Stimulated activated naive CD8-positive, alpha-beta T cell treated with anti-CD3 and anti-CD28 coated beads, Interleukin-15, Interleukin-2, amounts not matched to agents 100 ng/mL and 50 ng/mL, for 24 hours (primary cell): Measurements from ENCODE around the gene KLF17.
"Not testable (repeated sequence)": the region's sequence is repeated elsewhere in the genome, so short reads cannot be mapped to it uniquely, and the experiment has no call there.

Experiments used
- H3K27ac Mint-ChIP-seq: one replicate; pipeline ENCODE4 v1.8.0; 2021; ENCODE audit warnings: mild to moderate bottlenecking, mixed read lengths
- H3K27me3 Mint-ChIP-seq: one replicate; pipeline ENCODE4 v1.8.0; 2021; ENCODE audit warnings: mixed read lengths
- H3K36me3 Mint-ChIP-seq: one replicate; pipeline ENCODE4 v1.8.0; 2021; ENCODE audit warnings: low read depth, mixed read lengths
- H3K4me1 Mint-ChIP-seq: one replicate; pipeline ENCODE4 v1.8.0; 2021; ENCODE audit warnings: low read depth, mixed read lengths
- H3K4me3 Mint-ChIP-seq: one replicate; pipeline ENCODE4 v1.8.0; 2021; ENCODE audit warnings: mild to moderate bottlenecking, mixed read lengths
- H3K9me3 Mint-ChIP-seq: one replicate; pipeline ENCODE4 v1.8.0; 2021; ENCODE audit warnings: mixed read lengths

The KLF17 gene

GRCh38 chr1:44094047-44094446 lies 24.6 kb upstream of the KLF17 start:
- Mint-ChIP-seq H3K4me3 (no peak overlapping the region), H3K27ac (no peak overlapping the region), H3K27me3 (peaks cover 22% of the 10 kb centered on the region), H3K9me3 (no peaks in the 10 kb centered on the region), H3K4me1 (no peaks in the 10 kb centered on the region), H3K36me3 (no peaks in the 10 kb centered on the region)

GRCh38 chr1:44100183-44100868 lies 18.3 kb upstream of the KLF17 start:
- Mint-ChIP-seq H3K4me3 (no peak overlapping the region), H3K27me3 (peaks cover 4% of the 10 kb centered on the region), H3K4me1 (no peaks in the 10 kb centered on the region), H3K9me3 (no peaks in the 10 kb centered on the region), H3K27ac (no peak overlapping the region), H3K36me3 (no peaks in the 10 kb centered on the region)

- Mint-ChIP-seq H3K27ac (no peak overlapping the region), H3K4me1 (no peaks in the 10 kb centered on the region), H3K4me3 (no peak overlapping the region), H3K9me3 (no peaks in the 10 kb centered on the region), H3K36me3 (no peaks in the 10 kb centered on the region), H3K27me3 (peaks cover 11% of the 10 kb centered on the region)
These were observed 17.3 kb upstream of the KLF17 start for GRCh38 chr1:44101328-44101727.

GRCh38 chr1:44103270-44104131 lies 15.1 kb upstream of the KLF17 start:
- H3K9me3 Mint-ChIP-seq: no peaks in the 10 kb centered on the region
- no peak overlapping the region for H3K27ac Mint-ChIP-seq
- peaks cover 23% of the 10 kb centered on the region for H3K27me3 Mint-ChIP-seq
- no peak overlapping the region for H3K4me3 Mint-ChIP-seq
- no peaks in the 10 kb centered on the region for H3K36me3 Mint-ChIP-seq
- H3K4me1 Mint-ChIP-seq: no peaks in the 10 kb centered on the region

GRCh38 chr1:44105810-44106209 lies 12.8 kb upstream of the KLF17 start:
- no peak overlapping the region for H3K4me3 Mint-ChIP-seq
- H3K9me3 Mint-ChIP-seq: no peaks in the 10 kb centered on the region
- no peaks in the 10 kb centered on the region for H3K4me1 Mint-ChIP-seq

GRCh38 chr1:44108241-44108640 lies 10.4 kb upstream of the KLF17 start:
- H3K36me3 Mint-ChIP-seq: no peaks in the 10 kb centered on the region
- no peak overlapping the region for H3K27ac Mint-ChIP-seq
- H3K9me3 Mint-ChIP-seq: no peaks in the 10 kb centered on the region
- no peak overlapping the region for H3K4me3 Mint-ChIP-seq
- no peaks in the 10 kb centered on the region for H3K4me1 Mint-ChIP-seq
- H3K27me3 Mint-ChIP-seq: peaks cover 23% of the 10 kb centered on the region

More at GRCh38 chr1:44105810-44106209, 12.8 kb upstream of the KLF17 start:
- Mint-ChIP-seq H3K27ac (no peak overlapping the region), H3K27me3 (peaks cover 23% of the 10 kb centered on the region), H3K36me3 (no peaks in the 10 kb centered on the region)

- peaks cover 23% of the 10 kb centered on the region for H3K27me3 Mint-ChIP-seq
- no peaks in the 10 kb centered on the region for H3K4me1 Mint-ChIP-seq
- no peaks in the 10 kb centered on the region for H3K36me3 Mint-ChIP-seq
- no peak overlapping the region for H3K27ac Mint-ChIP-seq
- no peaks in the 10 kb centered on the region for H3K9me3 Mint-ChIP-seq
- no peak overlapping the region for H3K4me3 Mint-ChIP-seq
These were observed 9.7 kb upstream of the KLF17 start for GRCh38 chr1:44108971-44109370.

- no peaks in the 10 kb centered on the region for H3K4me1 Mint-ChIP-seq
- no peaks in the 10 kb centered on the region for H3K9me3 Mint-ChIP-seq
- peaks cover 16% of the 10 kb centered on the region for H3K27me3 Mint-ChIP-seq
- no peak overlapping the region for H3K27ac Mint-ChIP-seq
- no peak overlapping the region for H3K4me3 Mint-ChIP-seq
- no peaks in the 10 kb centered on the region for H3K36me3 Mint-ChIP-seq
These were observed 7.7 kb upstream of the KLF17 start for GRCh38 chr1:44110916-44111315.

GRCh38 chr1:44111861-44112260 lies 6.8 kb upstream of the KLF17 start:
- no peaks in the 10 kb centered on the region for H3K36me3 Mint-ChIP-seq
- no peak overlapping the region for H3K27ac Mint-ChIP-seq
- peaks cover 7% of the 10 kb centered on the region for H3K27me3 Mint-ChIP-seq
- no peaks in the 10 kb centered on the region for H3K9me3 Mint-ChIP-seq
- no peak overlapping the region for H3K4me3 Mint-ChIP-seq
- H3K4me1 Mint-ChIP-seq: no peaks in the 10 kb centered on the region

GRCh38 chr1:44112486-44112885 lies 6.1 kb upstream of the KLF17 start:
- no peak overlapping the region for H3K27ac Mint-ChIP-seq
- no peaks in the 10 kb centered on the region for H3K36me3 Mint-ChIP-seq
- peaks cover 6% of the 10 kb centered on the region for H3K27me3 Mint-ChIP-seq
- H3K4me1 Mint-ChIP-seq: no peaks in the 10 kb centered on the region
- H3K4me3 Mint-ChIP-seq: no peak overlapping the region
- H3K9me3 Mint-ChIP-seq: no peaks in the 10 kb centered on the region

- no peak overlapping the region for H3K27ac Mint-ChIP-seq
- no peak overlapping the region for H3K4me3 Mint-ChIP-seq
These were observed 5.5 kb upstream of the KLF17 start for GRCh38 chr1:44113095-44113609.

GRCh38 chr1:44114098-44114497 lies 4.5 kb upstream of the KLF17 start:
- Mint-ChIP-seq H3K36me3 (no peaks in the 10 kb centered on the region), H3K4me3 (no peak overlapping the region), H3K9me3 (no peaks in the 10 kb centered on the region), H3K27me3 (no peaks in the 10 kb centered on the region), H3K4me1 (no peaks in the 10 kb centered on the region), H3K27ac (no peak overlapping the region)

More at GRCh38 chr1:44113095-44113609, 5.5 kb upstream of the KLF17 start:
- H3K27me3 Mint-ChIP-seq: peaks cover 3% of the 10 kb centered on the region
- H3K36me3 Mint-ChIP-seq: no peaks in the 10 kb centered on the region
- no peaks in the 10 kb centered on the region for H3K4me1 Mint-ChIP-seq
- no peaks in the 10 kb centered on the region for H3K9me3 Mint-ChIP-seq

- H3K9me3 Mint-ChIP-seq, H3K27me3 Mint-ChIP-seq, H3K27ac Mint-ChIP-seq, H3K4me1 Mint-ChIP-seq, H3K36me3 Mint-ChIP-seq, H3K4me3 Mint-ChIP-seq: not testable (repeated sequence)
These were observed 1.3 kb upstream of the KLF17 start for GRCh38 chr1:44117272-44117671.

GRCh38 chr1:44119525-44119924 lies 904 bp downstream of the KLF17 start:
- H3K27me3 Mint-ChIP-seq: peaks cover 15% of the 10 kb centered on the region

GRCh38 chr1:44120398-44120949 lies 1.9 kb downstream of the KLF17 start:
- peaks cover 15% of the 10 kb centered on the region for H3K27me3 Mint-ChIP-seq
- H3K4me3 Mint-ChIP-seq: no peak overlapping the region
- no peaks in the 10 kb centered on the region for H3K36me3 Mint-ChIP-seq
- no peaks in the 10 kb centered on the region for H3K9me3 Mint-ChIP-seq
- H3K4me1 Mint-ChIP-seq: no peaks in the 10 kb centered on the region
- no peak overlapping the region for H3K27ac Mint-ChIP-seq

More at GRCh38 chr1:44119525-44119924, 904 bp downstream of the KLF17 start:
- no peak overlapping the region for H3K27ac Mint-ChIP-seq
- no peaks in the 10 kb centered on the region for H3K4me1 Mint-ChIP-seq
- no peak overlapping the region for H3K4me3 Mint-ChIP-seq
- H3K36me3 Mint-ChIP-seq: no peaks in the 10 kb centered on the region
- no peaks in the 10 kb centered on the region for H3K9me3 Mint-ChIP-seq
